B cell (primary cell): Measurements from ENCODE around the gene SH3GLB2.

Source experiments
- EZH2 ChIP-seq: IDR thresholded peaks from 2 replicates; pipeline ENCODE4 v1.6.1; 2012; ENCODE audit warnings: borderline replicate concordance, low read depth, mild to moderate bottlenecking, moderate library complexity, low read length; ENCODE audit not compliant: insufficient read depth, poor library complexity, severe bottlenecking
- TF ChIP-seq, protein P1 (sequence below): fragments of 200-600 bp; IDR thresholded peaks from one replicate; pipeline ENCODE4 v1.8.0; 2022; ENCODE audit warnings: antibody characterized with exemption, mild to moderate bottlenecking

DNA sequence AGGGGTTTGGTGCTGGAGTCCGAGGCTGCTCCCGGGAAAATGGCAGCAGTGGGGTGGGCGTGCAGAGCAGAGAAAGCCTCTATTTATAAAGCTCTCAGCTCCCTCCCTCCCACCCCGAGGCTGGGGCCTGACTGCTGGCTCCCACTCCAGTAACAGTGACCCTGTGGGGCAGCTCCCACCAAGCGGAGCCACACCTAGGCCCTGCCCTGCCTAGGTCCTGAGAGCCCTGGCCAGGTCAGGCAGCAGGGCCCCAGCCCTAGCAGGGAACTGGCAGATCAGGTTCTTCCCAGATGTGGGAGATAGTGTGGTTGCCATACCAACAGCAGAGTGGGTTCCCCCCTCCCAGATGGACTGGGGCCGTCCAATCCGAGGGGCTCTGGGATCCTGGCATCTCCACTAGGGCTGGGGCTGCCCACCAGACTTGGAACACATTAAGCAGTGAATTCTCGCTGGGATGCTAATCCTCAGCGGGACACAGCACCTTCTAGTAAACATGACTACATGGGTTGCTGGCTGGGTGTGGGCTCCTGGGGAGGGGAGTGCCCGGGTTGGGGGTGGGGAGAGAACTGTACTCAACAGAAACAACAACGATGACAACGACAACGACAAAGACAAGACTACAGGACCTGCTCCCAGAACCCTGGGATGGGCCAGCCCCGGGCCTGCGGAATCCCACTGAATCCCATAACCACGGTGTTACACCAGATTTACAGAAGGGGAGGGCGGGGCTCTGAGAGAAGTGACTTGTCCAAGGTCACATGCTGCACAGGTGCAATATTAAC, 1.5 kb downstream of the SH3GLB2 start:
- TF ChIP-seq, protein P1, sequence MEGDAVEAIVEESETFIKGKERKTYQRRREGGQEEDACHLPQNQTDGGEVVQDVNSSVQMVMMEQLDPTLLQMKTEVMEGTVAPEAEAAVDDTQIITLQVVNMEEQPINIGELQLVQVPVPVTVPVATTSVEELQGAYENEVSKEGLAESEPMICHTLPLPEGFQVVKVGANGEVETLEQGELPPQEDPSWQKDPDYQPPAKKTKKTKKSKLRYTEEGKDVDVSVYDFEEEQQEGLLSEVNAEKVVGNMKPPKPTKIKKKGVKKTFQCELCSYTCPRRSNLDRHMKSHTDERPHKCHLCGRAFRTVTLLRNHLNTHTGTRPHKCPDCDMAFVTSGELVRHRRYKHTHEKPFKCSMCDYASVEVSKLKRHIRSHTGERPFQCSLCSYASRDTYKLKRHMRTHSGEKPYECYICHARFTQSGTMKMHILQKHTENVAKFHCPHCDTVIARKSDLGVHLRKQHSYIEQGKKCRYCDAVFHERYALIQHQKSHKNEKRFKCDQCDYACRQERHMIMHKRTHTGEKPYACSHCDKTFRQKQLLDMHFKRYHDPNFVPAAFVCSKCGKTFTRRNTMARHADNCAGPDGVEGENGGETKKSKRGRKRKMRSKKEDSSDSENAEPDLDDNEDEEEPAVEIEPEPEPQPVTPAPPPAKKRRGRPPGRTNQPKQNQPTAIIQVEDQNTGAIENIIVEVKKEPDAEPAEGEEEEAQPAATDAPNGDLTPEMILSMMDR: no peak
- TF ChIP-seq EZH2: no peak
